ENCODE data around the gene ARL4C. TPM values are rescaled to one million over a fixed set of nuclear protein-coding genes. Genes with fewer than 3 reads are reported as not detected.

The ARL4C gene, protein sequence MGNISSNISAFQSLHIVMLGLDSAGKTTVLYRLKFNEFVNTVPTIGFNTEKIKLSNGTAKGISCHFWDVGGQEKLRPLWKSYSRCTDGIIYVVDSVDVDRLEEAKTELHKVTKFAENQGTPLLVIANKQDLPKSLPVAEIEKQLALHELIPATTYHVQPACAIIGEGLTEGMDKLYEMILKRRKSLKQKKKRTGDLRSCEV
- 2.1 and 4.4 TPM in 2 replicates for total RNA-seq

DNA sequence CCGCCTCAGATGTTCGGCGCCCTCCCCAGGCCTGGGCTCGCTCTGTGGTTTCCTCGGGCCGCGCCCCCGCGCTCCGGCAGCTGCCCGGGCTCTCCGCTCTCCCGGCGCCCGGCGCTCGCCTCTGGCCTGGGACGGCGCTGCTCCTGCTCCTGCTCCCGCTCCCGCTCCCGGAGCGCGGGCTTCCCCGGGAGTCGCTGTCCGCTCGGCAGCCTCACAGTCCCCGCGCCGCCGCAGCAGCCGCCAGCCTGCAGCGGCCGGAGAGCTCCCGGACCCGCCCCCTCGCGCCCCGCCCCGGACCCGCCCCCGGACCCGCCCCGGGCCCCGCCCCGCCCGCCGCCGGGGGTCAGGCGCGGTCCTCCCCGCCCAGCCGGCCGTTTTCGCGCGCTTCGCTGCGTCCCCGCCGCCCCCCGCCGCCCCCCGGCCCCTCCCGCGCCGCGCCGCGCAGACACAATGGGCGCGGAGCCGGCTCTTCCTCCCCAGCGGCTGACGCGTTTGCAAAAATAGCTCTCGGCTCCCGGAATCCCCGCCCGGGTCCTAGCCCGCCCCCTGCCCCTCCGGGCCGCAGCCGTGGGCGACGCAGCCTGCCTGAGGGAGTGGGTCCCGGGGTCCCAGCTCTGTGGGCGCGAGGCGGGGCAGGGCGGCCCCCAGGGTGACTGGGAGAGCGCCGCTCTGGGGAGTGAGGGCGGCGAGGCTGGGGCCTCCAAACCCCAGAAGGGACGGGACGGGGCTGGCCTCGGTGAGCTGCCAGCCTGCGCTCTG lies at the start of gene ARL4C:
ARL4C (minus strand) TSS at position 247 of the 759 bp plus-strand sequence. CDS start 495 bp downstream, outside the sequence.

